Measurements from ENCODE around the gene HINFP. TPM values are rescaled to one million over a fixed set of nuclear protein-coding genes. Genes with fewer than 3 reads are reported as not detected.

Gene HINFP
- total and polyA plus RNA-seq, 2 of the 8 experiments (the other 6 are each of a cell fraction or from before 2014, with no cell fraction given) = 35.0 to 37.3 TPM

DNA sequence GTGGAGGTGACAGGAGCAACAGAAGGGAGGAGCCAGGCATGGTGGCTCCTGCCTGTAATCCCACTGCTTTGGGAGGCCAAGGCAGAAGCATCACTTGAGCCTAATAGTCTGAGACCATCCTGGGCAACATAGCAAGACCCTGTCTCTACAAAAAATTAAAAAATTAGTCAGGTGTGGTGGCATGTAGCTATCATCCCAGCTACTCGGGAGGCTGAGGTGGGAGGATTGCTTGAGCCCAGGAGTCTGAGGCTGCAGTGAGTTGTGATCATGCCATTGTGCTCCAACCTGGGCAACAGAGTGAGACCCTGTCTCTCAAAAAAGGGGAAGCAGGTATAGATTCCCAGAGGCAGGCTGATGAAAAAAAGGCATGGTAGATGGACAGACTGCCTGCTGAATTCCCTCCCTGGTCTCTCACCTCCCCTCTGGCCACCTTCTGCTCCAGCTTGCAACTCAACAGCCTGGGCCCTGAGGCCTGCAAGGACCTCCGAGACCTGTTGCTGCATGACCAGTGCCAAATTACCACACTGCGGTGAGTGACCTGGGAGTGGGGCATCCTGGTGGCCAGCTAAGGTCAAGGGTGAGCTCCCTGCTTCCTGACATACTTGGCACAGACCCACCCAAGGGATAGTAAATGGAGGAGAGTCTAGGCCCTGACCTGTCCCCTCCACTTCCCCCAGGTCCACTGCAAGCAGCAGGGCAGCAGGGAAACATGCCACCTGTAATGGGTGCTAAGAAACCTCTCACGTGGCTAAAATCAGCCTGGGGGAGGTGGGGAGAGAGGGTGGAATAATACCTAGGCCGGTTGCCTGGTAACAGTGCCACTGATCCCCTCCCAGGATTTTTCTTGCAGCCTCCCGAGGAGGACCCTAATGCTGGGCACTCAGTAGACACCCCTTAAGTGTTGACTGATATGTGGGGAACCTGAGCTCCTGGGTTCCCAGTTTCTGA is 59.6 kb downstream of the HINFP start (continued):
- TF ChIP-seq FOSL1 (IDR thresholded peaks at IDR 0.05; ENCODE audit: insufficient read depth, low read depth, low read length) (no peak), CREB1 (IDR thresholded peaks at IDR 0.05) (no peak), YY1 (IDR thresholded peaks at IDR 0.05; ENCODE audit: low read depth, low read length) (no peak), CTBP2 (IDR thresholded peaks at IDR 0.05; ENCODE audit: borderline replicate concordance, insufficient read depth, insufficient read length, low read length) (no peak), RBBP5 (IDR thresholded peaks at IDR 0.05; ENCODE audit: borderline replicate concordance, low read depth, low read length) (no peak)

Measured in H1 (cell line).